Liver (tissue), 3 donors: Measurements from ENCODE around the gene HLA-DQB1.

Experiments
- ATF3 ChIP-seq: IDR thresholded peaks from 2 replicates; pipeline ENCODE4 v1.6.1; 2016; ENCODE audit warnings: antibody characterized with exemption
- CTCF ChIP-seq: fragments of 150-350 bp; IDR thresholded peaks from 2 replicates; pipeline ENCODE4 v1.5.1; 2017; ENCODE audit warnings: improper control_type of control experiment, low read depth, low read length; ENCODE audit not compliant: missing input control
- EGR1 ChIP-seq, 2 donors: IDR thresholded peaks; 2 replicates each; pipeline ENCODE4 v1.6.1; 2016 to 2018; ENCODE audit warnings: antibody characterized with exemption in 2 of 2, low read depth in 2 of 2
- MAX ChIP-seq: IDR thresholded peaks from 2 replicates; pipeline ENCODE4 v1.6.1; 2016; ENCODE audit warnings: antibody characterized with exemption
- REST ChIP-seq: IDR thresholded peaks from 2 replicates; pipeline ENCODE4 v1.6.1; 2016; ENCODE audit warnings: antibody characterized with exemption, mild to moderate bottlenecking
- RXRA ChIP-seq, 2 donors: IDR thresholded peaks; 2 replicates each; pipeline ENCODE4 v1.6.1; 2017 to 2018; ENCODE audit warnings: antibody characterized with exemption in 2 of 2, mild to moderate bottlenecking in 1 of 2
- ZBTB33 ChIP-seq: IDR thresholded peaks from 2 replicates; pipeline ENCODE4 v1.6.1; 2016; ENCODE audit warnings: antibody characterized with exemption
- donor health status: healthy.
- donor health status: healthy.

GRCh38 chr6:32700391-32701040, 34.1 kb upstream of the HLA-DQB1 start:
- TF ChIP-seq RXRA (IDR thresholded peaks at IDR 0.05) (no peak), EGR1 (IDR thresholded peaks at IDR 0.05; ENCODE audit: low read depth in 2 of 2) (no peak), CTCF (peak; percentile 75), ZBTB33 (no peak), MAX (no peak), ATF3 (no peak), REST (no peak)
